SK-N-SH treated with all-trans-retinoic acid at 6 μM for 48 hours (cell line): Measurements from ENCODE around the gene STAB2.

Experiments used
- ATAC-seq: fragments of 200-7000 bp; cut with Tn5 transposase; 3 replicates; pipeline ENCODE4 v1.9.1; 2020; ENCODE audit warnings: mild to moderate bottlenecking, moderate library complexity
- ARNTL ChIP-seq: fragments of 450-650 bp; formaldehyde crosslinking; IDR thresholded peaks from 2 replicates; pipeline ENCODE4 v1.5.0; 2020; ENCODE audit warnings: low read depth, mild to moderate bottlenecking, moderate library complexity, borderline replicate concordance
- BACH2 ChIP-seq: fragments of 250-450 bp; sonication (Bioruptor Pico); IDR thresholded peaks from 2 replicates; pipeline ENCODE4 v1.9.0; 2021; ENCODE audit warnings: mild to moderate bottlenecking, borderline replicate concordance
- CSDC2 ChIP-seq: fragments of 250-450 bp; sonication (Bioruptor Pico); IDR thresholded peaks from 2 replicates; pipeline ENCODE4 v1.5.0; 2020; ENCODE audit warnings: mild to moderate bottlenecking, moderate library complexity
- CSRNP3 ChIP-seq: fragments of 250-450 bp; sonication (Bioruptor Pico); IDR thresholded peaks from 2 replicates; pipeline ENCODE4 v1.5.1; 2021; ENCODE audit warnings: mild to moderate bottlenecking, moderate library complexity
- ESRRG ChIP-seq: fragments of 250-450 bp; sonication (Bioruptor Pico); IDR thresholded peaks from 2 replicates; pipeline ENCODE4 v1.6.1; 2021; ENCODE audit warnings: mild to moderate bottlenecking
- GLIS3 ChIP-seq: fragments of 250-450 bp; sonication (Bioruptor Pico); IDR thresholded peaks from 2 replicates; pipeline ENCODE4 v1.5.0; 2020; ENCODE audit warnings: mild to moderate bottlenecking, moderate library complexity
- ISL1 ChIP-seq: fragments of 250-450 bp; sonication (Bioruptor Pico); IDR thresholded peaks from 2 replicates; pipeline ENCODE4 v2.1.2; 2022; ENCODE audit warnings: mild to moderate bottlenecking, moderate library complexity
- OSR1 ChIP-seq: fragments of 250-450 bp; sonication (Bioruptor Pico); IDR thresholded peaks from 2 replicates; pipeline ENCODE4 v1.8.0; 2022; ENCODE audit warnings: moderate library complexity, mild to moderate bottlenecking, inconsistent platforms
- PATZ1 ChIP-seq: fragments of 250-450 bp; sonication (Bioruptor Pico); IDR thresholded peaks from 2 replicates; pipeline ENCODE4 v1.8.0; 2020; ENCODE audit warnings: mild to moderate bottlenecking, moderate library complexity, borderline replicate concordance
- POU6F1 ChIP-seq: fragments of 250-450 bp; sonication (Bioruptor Pico); IDR thresholded peaks from 2 replicates; pipeline ENCODE4 v1.8.0; 2021; ENCODE audit warnings: low read depth, mild to moderate bottlenecking, moderate library complexity, borderline replicate concordance
- PPARA ChIP-seq: fragments of 250-450 bp; sonication (Bioruptor Pico); IDR thresholded peaks from 2 replicates; pipeline ENCODE4 v1.5.0; 2020; ENCODE audit warnings: mild to moderate bottlenecking, borderline replicate concordance
- RARB ChIP-seq: fragments of 250-450 bp; sonication (Bioruptor Pico); IDR thresholded peaks from 2 replicates; pipeline ENCODE4 v1.8.0; 2021; ENCODE audit warnings: mild to moderate bottlenecking, moderate library complexity
- SNAI2 ChIP-seq: fragments of 250-450 bp; sonication (Bioruptor Pico); IDR thresholded peaks from 2 replicates; pipeline ENCODE4 v1.5.0; 2020; ENCODE audit warnings: mild to moderate bottlenecking, moderate library complexity
- TCF4 ChIP-seq: fragments of 250-450 bp; sonication (Bioruptor Pico); IDR thresholded peaks from 2 replicates; pipeline ENCODE4 v1.8.0; 2021; ENCODE audit warnings: mild to moderate bottlenecking, moderate library complexity, borderline replicate concordance
- TOX ChIP-seq: fragments of 250-450 bp; sonication (Bioruptor Pico); IDR thresholded peaks from 2 replicates; pipeline ENCODE4 v1.8.0; 2021; ENCODE audit warnings: mild to moderate bottlenecking, moderate library complexity, borderline replicate concordance
- TSHZ2 ChIP-seq: fragments of 250-450 bp; sonication (Bioruptor Pico); IDR thresholded peaks from 2 replicates; pipeline ENCODE4 v1.5.0; 2020; ENCODE audit warnings: mild to moderate bottlenecking, moderate library complexity
- ZC3H10 ChIP-seq: fragments of 250-450 bp; sonication (Bioruptor Pico); IDR thresholded peaks from 2 replicates; pipeline ENCODE4 v1.5.1; 2021; ENCODE audit warnings: mild to moderate bottlenecking, moderate library complexity
- ZFP3 ChIP-seq: fragments of 250-450 bp; sonication (Bioruptor Pico); IDR thresholded peaks from 2 replicates; pipeline ENCODE4 v1.5.0; 2020; ENCODE audit warnings: mild to moderate bottlenecking, moderate library complexity
- ZFP30 ChIP-seq: fragments of 450-650 bp; formaldehyde crosslinking; IDR thresholded peaks from 2 replicates; pipeline ENCODE4 v1.5.0; 2022; ENCODE audit warnings: mild to moderate bottlenecking, moderate library complexity
- ZNF565 ChIP-seq: fragments of 450-650 bp; formaldehyde crosslinking; conservative IDR thresholded peaks from 2 replicates; pipeline ENCODE4 v1.5.0; 2020; ENCODE audit warnings: low read depth, mild to moderate bottlenecking, moderate library complexity
- ZNF70 ChIP-seq: fragments of 450-650 bp; formaldehyde crosslinking; IDR thresholded peaks from 2 replicates; pipeline ENCODE4 v1.5.0; 2020; ENCODE audit warnings: mild to moderate bottlenecking, moderate library complexity
- ZNF8 ChIP-seq: fragments of 450-650 bp; formaldehyde crosslinking; IDR thresholded peaks from 2 replicates; pipeline ENCODE4 v1.5.0; 2020; ENCODE audit warnings: mild to moderate bottlenecking, moderate library complexity
- TF ChIP-seq, protein P1 (sequence below): fragments of 250-450 bp; sonication (Bioruptor Pico); IDR thresholded peaks from 2 replicates; pipeline ENCODE4 v1.5.1; 2020; ENCODE audit warnings: low read depth, mild to moderate bottlenecking, moderate library complexity

The STAB2 gene

DNA sequence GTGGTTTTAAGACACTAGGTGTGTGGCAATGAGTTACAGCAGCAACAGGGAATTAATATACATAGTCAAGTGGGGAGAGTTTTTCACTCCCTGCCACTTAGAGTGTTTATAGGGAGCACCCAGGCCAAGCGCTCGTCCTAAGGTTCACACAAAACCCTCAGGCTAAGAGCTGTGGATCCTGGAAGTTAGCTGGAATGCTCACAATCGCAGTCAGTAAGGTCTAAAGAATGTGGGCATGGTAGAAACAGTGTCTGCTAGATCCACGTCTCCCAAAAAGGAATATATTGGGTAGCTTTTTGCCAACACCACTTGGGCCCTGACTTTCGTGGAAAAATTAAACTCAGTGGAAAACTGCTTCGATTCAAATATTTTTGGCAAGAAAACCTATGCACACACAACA, 36.6 kb downstream of the STAB2 start (continued):
- no peak for TF ChIP-seq POU6F1

- ATAC-seq, result peak; percentile 89
- TF ChIP-seq ZNF70 (CRISPR knock-in tag) (no peak), ESRRG (CRISPR knock-in tag) (no peak), TSHZ2 (CRISPR knock-in tag) (no peak), TOX (CRISPR knock-in tag) (no peak), ARNTL (CRISPR knock-in tag) (no peak), ZFP3 (CRISPR knock-in tag) (no peak), GLIS3 (CRISPR knock-in tag) (no peak), PPARA (CRISPR knock-in tag) (no peak), SNAI2 (CRISPR knock-in tag) (no peak), OSR1 (CRISPR knock-in tag) (no peak), ISL1 (CRISPR knock-in tag) (no peak), RARB (CRISPR knock-in tag) (no peak)
These were observed 39.4 kb downstream of the STAB2 start for GRCh38 chr12:103626498-103626897.

GRCh38 chr12:103627189-103627855, 40.2 kb downstream of the STAB2 start:
- no peak for TF ChIP-seq PPARA (CRISPR knock-in tag)
- no peak for TF ChIP-seq TCF4 (CRISPR knock-in tag)
- no peak for TF ChIP-seq SNAI2 (CRISPR knock-in tag)
- TF ChIP-seq GLIS3 (CRISPR knock-in tag), result no peak
- TF ChIP-seq ZFP30 (CRISPR knock-in tag), result no peak
- no peak for TF ChIP-seq ZFP3 (CRISPR knock-in tag)
- TF ChIP-seq CSDC2 (CRISPR knock-in tag), result no peak
- TF ChIP-seq RARB (CRISPR knock-in tag), result no peak
- TF ChIP-seq ZNF70 (CRISPR knock-in tag), result no peak
- no peak for TF ChIP-seq CSRNP3 (CRISPR knock-in tag)
- no peak for TF ChIP-seq ARNTL (CRISPR knock-in tag)
- no peak for TF ChIP-seq POU6F1
- TF ChIP-seq BACH2 (CRISPR knock-in tag), result no peak
- no peak for TF ChIP-seq ZNF565 (CRISPR knock-in tag)
- TF ChIP-seq ESRRG (CRISPR knock-in tag), result no peak
- TF ChIP-seq, protein P1, sequence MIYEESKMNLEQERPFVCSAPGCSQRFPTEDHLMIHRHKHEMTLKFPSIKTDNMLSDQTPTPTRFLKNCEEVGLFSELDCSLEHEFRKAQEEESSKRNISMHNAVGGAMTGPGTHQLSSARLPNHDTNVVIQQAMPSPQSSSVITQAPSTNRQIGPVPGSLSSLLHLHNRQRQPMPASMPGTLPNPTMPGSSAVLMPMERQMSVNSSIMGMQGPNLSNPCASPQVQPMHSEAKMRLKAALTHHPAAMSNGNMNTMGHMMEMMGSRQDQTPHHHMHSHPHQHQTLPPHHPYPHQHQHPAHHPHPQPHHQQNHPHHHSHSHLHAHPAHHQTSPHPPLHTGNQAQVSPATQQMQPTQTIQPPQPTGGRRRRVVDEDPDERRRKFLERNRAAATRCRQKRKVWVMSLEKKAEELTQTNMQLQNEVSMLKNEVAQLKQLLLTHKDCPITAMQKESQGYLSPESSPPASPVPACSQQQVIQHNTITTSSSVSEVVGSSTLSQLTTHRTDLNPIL (CRISPR knock-in tag), result no peak
- TF ChIP-seq ZC3H10 (CRISPR knock-in tag), result no peak
- TF ChIP-seq PATZ1, result no peak
- no peak for TF ChIP-seq OSR1 (CRISPR knock-in tag)
- TF ChIP-seq ZNF8 (CRISPR knock-in tag), result no peak
- no peak for ATAC-seq
